Neural cell (in vitro differentiated cells): Measurements from ENCODE around the gene TPM2. TPM values are rescaled to one million over a fixed set of nuclear protein-coding genes. Genes with fewer than 3 reads are reported as not detected.

ENCODE experiments used
- H2AFZ ChIP-seq: fragments of 200-600, 300-800 bp; sonication (generic), shearing (Covaris generic); 2 replicates; pipeline ENCODE4 v1.6.0; 2014; ENCODE audit warnings: low read depth, mild to moderate bottlenecking, antibody characterized with exemption, low read length, moderate library complexity
- H3F3A ChIP-seq: fragments of 200-600 bp; shearing (Covaris generic); 2 replicates; pipeline ENCODE4 v1.6.1; 2016; ENCODE audit warnings: mild to moderate bottlenecking, moderate library complexity, mixed read lengths, antibody characterized with exemption, low read length; ENCODE audit not compliant: insufficient read depth, poor library complexity, severe bottlenecking
- H3K27ac ChIP-seq: fragments of 200-600, 300-800 bp; sonication (generic), shearing (Covaris generic); 2 replicates; pipeline ENCODE4 v1.5.1; 2014; ENCODE audit warnings: mild to moderate bottlenecking, low read length, moderate library complexity
- H3K27me3 ChIP-seq: fragments of 300-800, 200-600 bp; sonication (generic), shearing (Covaris generic); 2 replicates; pipeline ENCODE4 v1.6.0; 2014; ENCODE audit warnings: mild to moderate bottlenecking, low read depth, low read length, moderate library complexity; ENCODE audit not compliant: insufficient read depth
- H3K36me3 ChIP-seq: fragments of 300-800, 200-600 bp; sonication (generic), shearing (Covaris generic); 2 replicates; pipeline ENCODE4 v1.5.1; 2014; ENCODE audit warnings: mild to moderate bottlenecking, antibody characterized with exemption, low read length, moderate library complexity; ENCODE audit not compliant: insufficient read depth
- H3K4me2 ChIP-seq: fragments of 300-800, 200-600 bp; sonication (generic), shearing (Covaris generic); 2 replicates; pipeline ENCODE4 v1.6.0; 2014; ENCODE audit warnings: mild to moderate bottlenecking, low read length
- H3K4me3 ChIP-seq: fragments of 300-800, 200-600 bp; sonication (generic), shearing (Covaris generic); 2 replicates; pipeline ENCODE4 v1.5.1; 2014; ENCODE audit warnings: mild to moderate bottlenecking, low read length, moderate library complexity
- H3K79me2 ChIP-seq: fragments of 200-600 bp; shearing (Covaris generic); replicated peaks from 2 replicates; pipeline ENCODE4 v1.6.0; 2014; ENCODE audit warnings: mild to moderate bottlenecking, low read length, moderate library complexity; ENCODE audit not compliant: insufficient read depth
- H3K9ac ChIP-seq: fragments of 300-800, 200-600 bp; sonication (generic), shearing (Covaris generic); 2 replicates; pipeline ENCODE4 v1.6.1; 2016; ENCODE audit warnings: mild to moderate bottlenecking, low read length, mixed read lengths
- H3K9me2 ChIP-seq: fragments of 200-600 bp; shearing (Covaris generic); 2 replicates; pipeline ENCODE4 v1.6.1; 2016; ENCODE audit warnings: mild to moderate bottlenecking, low read length, mixed read lengths; ENCODE audit not compliant: insufficient read depth
- H3K9me3 ChIP-seq: fragments of 200-600, 300-800 bp; sonication (generic), shearing (Covaris generic); 2 replicates; pipeline ENCODE4 v1.6.1; 2016; ENCODE audit warnings: mild to moderate bottlenecking, mixed run types, low read length, moderate library complexity, mixed read lengths
- H4K20me1 ChIP-seq: fragments of 200-600 bp; shearing (Covaris generic); 2 replicates; pipeline ENCODE4 v1.6.1; 2016; ENCODE audit warnings: mild to moderate bottlenecking, mixed run types; ENCODE audit not compliant: insufficient read depth
- CTCF ChIP-seq: fragments of 450-650 bp; IDR thresholded peaks from 2 replicates; pipeline ENCODE4 v1.5.1; 2014; ENCODE audit warnings: antibody characterized with exemption, mild to moderate bottlenecking, moderate library complexity; ENCODE audit not compliant: poor library complexity, severe bottlenecking
- EP300 ChIP-seq: fragments of 450-650 bp; conservative IDR thresholded peaks from 2 replicates; pipeline ENCODE4 v1.6.1; 2014; ENCODE audit warnings: antibody characterized with exemption, mild to moderate bottlenecking, moderate library complexity; ENCODE audit not compliant: poor library complexity, severe bottlenecking
- EZH2 ChIP-seq: fragments of 200-600, 300-800 bp; shearing (Covaris generic), sonication (generic); IDR thresholded peaks from 2 replicates; pipeline ENCODE4 v1.6.1; 2014; ENCODE audit warnings: antibody characterized with exemption, low read length, borderline replicate concordance, mild to moderate bottlenecking; ENCODE audit not compliant: insufficient read depth, poor library complexity, severe bottlenecking
- MXI1 ChIP-seq: fragments of 450-650 bp; conservative IDR thresholded peaks from 2 replicates; pipeline ENCODE4 v1.6.1; 2014; ENCODE audit warnings: antibody characterized with exemption, mild to moderate bottlenecking; ENCODE audit not compliant: poor library complexity, severe bottlenecking
- POLR2AphosphoS5 ChIP-seq: IDR thresholded peaks from 2 replicates; pipeline ENCODE4 v1.6.1; 2012
- RAD21 ChIP-seq: fragments of 450-650 bp; conservative IDR thresholded peaks from 2 replicates; pipeline ENCODE4 v1.6.1; 2014; ENCODE audit warnings: antibody characterized with exemption, mild to moderate bottlenecking, moderate library complexity
- REST ChIP-seq: IDR thresholded peaks from 2 replicates; pipeline ENCODE4 v1.6.1; 2012; ENCODE audit warnings: borderline replicate concordance
- SMC3 ChIP-seq: fragments of 450-650 bp; conservative IDR thresholded peaks from 2 replicates; pipeline ENCODE4 v1.6.1; 2014; ENCODE audit warnings: antibody characterized with exemption, mild to moderate bottlenecking, moderate library complexity; ENCODE audit not compliant: poor library complexity
- TAF1 ChIP-seq: IDR thresholded peaks from 2 replicates; pipeline ENCODE4 v1.6.1; 2012; ENCODE audit warnings: low read depth
- polyA plus RNA-seq: library from polyadenylated mRNA; depleted of rRNA; stranded (reverse); fragments of >200 nt; gene quantifications from 2 replicates; pipeline ENCODE4 v1.2.3, GENCODE V29; 2014

Gene TPM2
- polyA plus RNA-seq, 1 donor from 2014 or later: not detected

GRCh38 chr9:35718721-35719511 is 29.2 kb upstream of the TPM2 start:
- Histone ChIP-seq H4K20me1 (no peaks in the 10 kb centered on the region), H3K27ac (no peak overlapping the region), H3K27me3 (no peaks in the 10 kb centered on the region), H3F3A (no peaks in the 10 kb centered on the region), H3K79me2 (no peaks in the 10 kb centered on the region), H3K4me2 (no peak overlapping the region), H3K9ac (no peak overlapping the region), H3K4me3 (no peak overlapping the region), H2AFZ (no peak overlapping the region), H3K36me3 (no peaks in the 10 kb centered on the region), H3K9me3 (no peaks in the 10 kb centered on the region), H3K9me2 (no peaks in the 10 kb centered on the region)
- TF ChIP-seq TAF1: no peak
- TF ChIP-seq EZH2: no peak
- no peak for TF ChIP-seq POLR2AphosphoS5
- TF ChIP-seq RAD21: no peak
- TF ChIP-seq EP300: no peak

- H3K27me3 ChIP-seq: no peaks in the 10 kb centered on the region
- H3K9me3 ChIP-seq: no peaks in the 10 kb centered on the region
- no peaks in the 10 kb centered on the region for H3K36me3 ChIP-seq
- H2AFZ ChIP-seq: no peak overlapping the region
- no peaks in the 10 kb centered on the region for H4K20me1 ChIP-seq
- no peaks in the 10 kb centered on the region for H3K79me2 ChIP-seq
- no peaks in the 10 kb centered on the region for H3K9me2 ChIP-seq
- H3K9ac ChIP-seq: no peak overlapping the region
- TF ChIP-seq RAD21 (no peak), MXI1 (no peak), SMC3 (no peak), REST (no peak), CTCF (no peak), EZH2 (no peak), TAF1 (no peak), POLR2AphosphoS5 (no peak), EP300 (no peak)
- H3K27ac ChIP-seq: no peak overlapping the region
- no peak overlapping the region for H3K4me2 ChIP-seq
- no peak overlapping the region for H3K4me3 ChIP-seq
- H3F3A ChIP-seq: no peaks in the 10 kb centered on the region
Observed at GRCh38 chr9:35717132-35717870, 27.6 kb upstream of the TPM2 start.
